GM19468 (cell line): ENCODE results near the gene AKR1B1.

Experiments
- ATAC-seq: cut with Tn5 transposase; IDR thresholded peaks from one replicate; pipeline ENCODE4 v1.9.1; 2021; ENCODE audit warnings: mild to moderate bottlenecking, moderate library complexity, moderate number of reproducible peaks; ENCODE audit not compliant: unreplicated experiment; ENCODE audit errors: extremely low read depth

Gene AKR1B1

DNA sequence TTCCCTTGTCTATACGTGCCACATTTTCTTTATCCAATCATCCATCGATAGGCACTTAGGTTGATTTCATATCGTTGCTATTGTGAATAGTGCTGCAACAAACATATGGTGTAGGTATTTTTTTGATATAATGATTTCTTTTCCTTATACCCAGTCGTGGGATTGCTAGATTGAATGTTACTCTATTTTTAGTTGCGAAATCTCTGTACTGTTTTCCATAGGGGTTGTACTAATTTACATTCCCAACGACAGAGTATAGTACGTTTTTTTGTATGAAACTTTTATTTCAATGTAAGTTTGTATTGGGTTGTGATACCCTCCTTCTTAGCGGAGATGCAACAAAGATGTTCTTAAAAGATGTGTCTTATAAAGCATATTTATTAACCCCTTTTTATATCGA is 30.0 kb downstream of the AKR1B1 start:
- no peak for ATAC-seq

DNA sequence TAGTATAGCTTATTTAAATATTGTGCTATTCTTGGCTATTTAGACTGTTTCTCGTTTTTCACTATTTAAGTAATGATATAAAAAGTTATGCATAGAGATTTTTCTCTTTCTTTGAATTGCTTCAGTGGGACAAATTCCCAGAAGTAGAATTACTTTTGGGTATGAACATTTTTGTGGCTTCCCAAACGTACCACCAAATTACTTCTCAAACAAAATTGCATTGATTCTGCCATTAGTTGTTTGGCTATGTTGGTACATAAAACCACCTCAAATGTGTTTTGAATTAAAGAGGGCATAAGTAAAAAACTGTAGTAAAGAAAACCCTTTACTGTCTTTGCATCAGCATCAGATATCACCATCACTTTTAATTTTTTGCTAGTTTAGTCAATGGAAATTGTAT is 31.0 kb downstream of the AKR1B1 start:
- ATAC-seq, result no peak

DNA sequence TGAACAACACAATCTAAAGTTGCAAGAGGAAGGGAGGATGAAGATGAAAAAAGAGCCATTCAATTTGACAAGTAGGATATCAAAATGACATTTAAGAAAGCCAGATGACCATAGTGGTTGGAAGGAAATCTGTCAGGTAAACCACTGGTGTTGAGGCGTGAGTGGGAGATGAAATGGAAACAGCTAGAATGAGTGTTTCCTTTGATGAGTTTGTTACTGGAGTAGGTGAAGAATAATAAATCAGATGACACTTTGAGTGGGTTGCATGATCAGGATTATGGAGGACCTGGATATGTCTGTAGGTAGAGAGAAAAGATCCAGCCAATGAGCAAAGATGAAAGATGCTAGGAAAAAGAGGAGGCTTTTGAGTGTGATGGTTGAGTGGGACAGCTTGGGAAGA is 33.1 kb downstream of the AKR1B1 start:
- ATAC-seq, result no peak

DNA sequence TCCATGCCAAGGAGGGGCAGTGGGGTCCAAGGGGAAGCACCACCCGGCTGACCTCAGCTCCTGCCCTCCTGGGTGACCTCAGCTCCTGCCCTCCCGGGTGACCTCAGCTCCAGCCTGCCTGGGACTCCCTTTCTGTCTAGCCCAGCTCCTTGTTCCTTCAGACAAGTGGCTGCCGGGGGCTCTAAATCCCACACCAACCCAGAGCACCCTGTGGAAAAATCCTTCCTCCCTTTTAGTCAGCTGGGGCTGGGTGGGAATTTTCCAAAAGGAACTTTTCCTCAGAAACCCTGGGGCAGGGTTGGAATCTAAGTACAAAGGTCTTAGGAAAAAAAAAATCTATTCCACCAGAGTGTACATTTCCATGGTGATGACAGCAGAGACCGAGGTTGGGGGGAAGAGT is 36.3 kb downstream of the AKR1B1 start:
- no peak for ATAC-seq

DNA sequence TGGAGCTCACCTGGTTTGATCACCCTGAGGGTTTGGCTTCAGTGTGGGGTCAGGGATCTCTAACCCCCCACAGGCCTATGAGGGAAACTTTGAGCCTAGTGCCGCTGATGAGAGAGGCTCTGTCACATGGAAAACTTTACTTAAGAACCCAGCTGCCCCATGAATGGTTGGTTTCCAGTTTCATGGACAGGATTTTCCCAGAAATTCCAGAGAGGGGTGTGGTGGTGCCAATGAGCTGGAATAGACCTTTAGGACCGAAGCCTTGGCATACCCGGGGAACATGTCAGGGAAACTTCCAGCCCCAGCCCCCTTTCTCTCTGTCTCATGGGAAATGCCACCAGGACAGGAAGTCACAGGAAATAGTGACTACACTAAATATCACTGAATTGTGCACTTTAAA is 36.9 kb downstream of the AKR1B1 start:
- ATAC-seq, result no peak

DNA sequence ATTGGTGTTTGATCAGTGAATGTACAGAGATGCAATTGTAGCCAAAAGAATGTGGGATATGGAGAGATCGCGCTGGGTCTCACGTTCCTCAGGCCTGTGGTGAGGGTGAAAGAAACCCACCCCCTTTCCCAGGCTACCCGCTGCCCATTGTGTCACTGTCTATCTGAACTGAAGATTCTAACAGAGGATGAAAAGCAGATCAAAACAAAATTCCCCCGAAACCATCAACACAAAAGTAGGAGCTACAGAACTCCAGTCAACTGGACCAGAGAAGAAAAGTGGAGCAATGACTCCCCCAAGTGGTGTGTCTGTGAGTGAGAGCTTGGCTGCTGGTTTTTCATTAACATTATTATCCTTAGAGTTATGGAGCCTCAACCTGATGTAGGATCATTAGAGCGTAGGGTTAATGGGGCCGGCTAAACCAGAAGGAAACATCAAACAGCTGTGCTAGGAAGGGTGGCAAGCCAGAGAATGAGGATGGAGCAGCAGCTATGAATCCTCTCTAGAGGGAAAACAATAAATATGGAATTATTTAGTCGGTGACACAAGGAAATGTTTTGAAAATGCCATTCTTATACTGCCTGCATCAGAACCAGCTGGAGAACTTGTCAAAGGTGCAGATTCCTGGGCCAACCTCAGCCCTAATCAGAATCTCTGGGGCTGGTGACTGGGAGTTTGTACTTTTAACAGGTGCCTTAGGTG is 38.3 kb downstream of the AKR1B1 start:
- no peak for ATAC-seq

DNA sequence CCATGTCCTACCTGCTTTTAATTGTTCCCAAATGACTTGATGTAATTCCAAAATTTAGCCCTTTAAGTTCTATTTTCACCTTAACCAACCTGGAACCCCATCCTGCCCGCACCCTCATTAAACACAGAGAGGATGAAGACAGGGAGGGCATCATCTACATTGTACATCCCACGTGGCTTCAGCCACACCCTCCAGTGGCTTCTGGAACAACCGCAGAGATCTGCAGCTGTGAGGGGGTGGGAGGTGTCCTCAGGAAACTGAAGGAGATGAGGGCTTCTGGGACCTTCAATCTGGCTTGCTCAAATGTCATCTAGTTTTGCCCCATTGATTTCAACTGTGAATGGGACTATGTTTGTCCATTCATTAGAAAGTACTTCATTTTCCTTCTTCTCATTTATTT is 39.0 kb downstream of the AKR1B1 start:
- ATAC-seq, result no peak

DNA sequence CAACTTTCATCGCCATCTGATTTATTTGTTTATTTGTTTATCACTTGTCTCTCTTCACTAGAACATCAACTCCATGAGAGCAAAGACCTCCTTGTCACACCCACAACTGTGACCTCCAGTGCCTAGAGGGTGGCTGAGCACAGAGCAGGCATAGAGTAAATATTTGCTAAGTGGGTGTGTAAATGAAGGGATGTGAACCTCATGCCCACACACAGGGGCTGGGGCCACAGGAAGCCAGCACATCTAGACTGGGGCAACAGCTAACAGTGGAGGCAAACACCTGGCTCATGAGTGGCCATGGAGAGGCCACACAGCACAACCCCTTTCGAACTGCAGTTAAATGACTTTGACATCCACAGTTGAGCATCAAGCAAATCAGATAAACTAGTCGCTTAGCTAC is 39.8 kb downstream of the AKR1B1 start:
- no peak for ATAC-seq

DNA sequence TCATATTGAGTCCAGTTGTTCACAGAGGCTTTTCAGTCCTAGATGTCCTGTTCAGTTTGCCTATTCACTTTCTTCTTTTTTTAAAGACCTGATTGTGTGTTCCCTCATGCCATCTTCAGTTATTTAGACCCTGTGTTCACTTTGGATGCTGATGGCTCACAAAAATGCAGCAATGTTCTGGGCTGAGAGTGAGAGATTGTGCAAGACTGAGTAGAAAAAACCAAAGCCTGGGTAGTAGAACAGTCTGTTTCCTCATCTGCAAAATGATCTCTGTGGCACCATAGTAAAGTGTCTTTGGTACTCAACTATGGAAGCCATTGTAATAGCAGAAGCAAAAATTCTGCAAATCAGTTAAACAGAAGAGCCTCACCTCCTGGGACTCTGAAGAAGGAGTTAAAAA is 43.2 kb downstream of the AKR1B1 start:
- ATAC-seq, result no peak

DNA sequence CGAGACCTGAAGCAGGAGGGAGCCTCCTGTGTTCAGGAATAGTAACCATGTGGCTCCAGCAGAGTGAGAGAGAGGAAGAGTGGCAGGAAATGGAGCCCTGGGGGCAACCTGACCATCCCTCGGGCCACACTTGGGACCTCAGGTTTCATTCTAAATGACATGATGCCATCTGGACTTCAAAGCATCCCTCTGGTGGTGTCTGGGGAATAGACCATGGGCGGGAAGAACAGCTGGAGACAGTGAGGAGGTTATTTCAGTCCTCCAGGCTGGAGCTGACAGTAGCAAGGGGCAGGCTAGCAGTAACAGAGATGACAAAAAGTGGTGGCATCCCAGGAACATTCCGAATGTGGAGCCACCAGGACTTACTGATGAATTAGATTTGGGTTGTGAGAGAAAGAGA is 44.8 kb downstream of the AKR1B1 start:
- no peak for ATAC-seq

DNA sequence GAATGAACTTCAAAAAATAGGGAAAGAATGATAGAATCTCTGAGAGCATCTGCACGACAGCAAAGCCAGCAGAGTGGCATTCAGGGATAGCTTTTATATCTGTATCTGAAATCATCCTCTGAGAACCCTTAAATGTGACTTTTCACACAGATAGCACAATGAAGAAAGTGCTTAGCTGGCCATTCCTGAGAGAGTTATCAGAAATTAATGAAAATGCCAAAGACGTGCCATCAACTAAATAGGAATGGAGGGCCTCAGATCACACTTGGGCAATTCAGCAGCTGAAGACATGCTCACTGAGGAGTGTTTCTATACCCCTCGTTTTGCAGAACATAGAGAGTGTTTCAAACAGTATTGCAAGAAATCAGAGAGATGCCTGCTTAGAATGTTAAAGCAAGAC is 51.6 kb downstream of the AKR1B1 start:
- no peak for ATAC-seq

DNA sequence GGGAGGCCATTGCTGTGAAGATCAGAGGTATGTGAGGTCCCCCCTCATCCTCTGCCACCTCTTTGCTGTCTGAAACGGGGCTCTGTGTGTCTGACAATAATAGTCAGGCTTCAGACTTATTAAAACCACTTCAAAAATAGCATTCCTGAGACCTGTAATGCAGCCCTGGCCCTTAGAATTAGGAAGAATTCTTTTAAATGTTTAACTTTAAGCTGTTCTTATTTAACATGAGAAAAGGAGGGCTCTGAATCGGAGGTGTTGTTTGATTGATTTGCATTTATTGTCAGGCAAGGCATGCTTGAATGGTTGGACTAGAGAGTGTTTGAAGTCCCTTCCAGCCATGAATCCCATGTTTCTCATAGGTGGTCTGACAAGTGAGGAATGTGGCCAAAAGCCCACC is 52.5 kb downstream of the AKR1B1 start:
- ATAC-seq, result no peak

DNA sequence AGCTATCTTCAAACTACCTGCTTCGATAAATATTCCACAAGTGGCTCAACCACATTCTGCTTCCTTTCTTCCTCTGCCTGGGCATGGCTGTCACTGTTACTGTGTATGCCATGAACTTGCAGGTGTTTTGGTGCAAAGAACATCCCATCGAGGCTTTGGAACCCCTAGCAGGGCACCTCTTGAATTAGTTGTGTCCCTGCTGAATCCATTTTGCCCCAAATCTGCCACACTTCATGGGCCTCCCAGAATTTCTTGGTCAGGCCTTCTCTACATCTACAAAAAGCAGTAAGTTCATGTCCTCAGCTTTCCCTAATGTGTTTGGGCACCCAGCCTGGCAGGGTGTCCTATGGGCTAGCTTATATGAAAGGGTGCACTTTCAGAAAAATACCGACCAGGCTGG is 53.6 kb downstream of the AKR1B1 start:
- no peak for ATAC-seq

DNA sequence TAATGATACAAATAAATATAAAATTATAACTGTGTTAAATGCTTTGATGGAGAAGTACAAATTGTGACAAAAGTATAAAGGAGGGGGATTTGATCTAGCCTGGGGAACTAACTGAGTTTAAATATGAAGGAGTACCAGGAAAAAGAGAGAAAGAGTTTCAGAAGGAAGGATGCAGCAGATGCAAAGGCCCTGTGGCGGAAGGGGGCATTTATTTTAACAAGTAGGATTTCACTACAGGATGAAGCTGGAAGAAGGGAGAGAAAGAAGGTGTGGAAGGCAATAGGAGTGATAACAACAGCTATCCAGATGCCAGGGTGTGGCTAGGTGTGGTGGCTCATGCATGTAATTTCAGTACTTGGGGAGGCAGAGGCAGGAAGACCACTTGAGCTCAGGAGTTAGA is 55.8 kb downstream of the AKR1B1 start:
- no peak for ATAC-seq

DNA sequence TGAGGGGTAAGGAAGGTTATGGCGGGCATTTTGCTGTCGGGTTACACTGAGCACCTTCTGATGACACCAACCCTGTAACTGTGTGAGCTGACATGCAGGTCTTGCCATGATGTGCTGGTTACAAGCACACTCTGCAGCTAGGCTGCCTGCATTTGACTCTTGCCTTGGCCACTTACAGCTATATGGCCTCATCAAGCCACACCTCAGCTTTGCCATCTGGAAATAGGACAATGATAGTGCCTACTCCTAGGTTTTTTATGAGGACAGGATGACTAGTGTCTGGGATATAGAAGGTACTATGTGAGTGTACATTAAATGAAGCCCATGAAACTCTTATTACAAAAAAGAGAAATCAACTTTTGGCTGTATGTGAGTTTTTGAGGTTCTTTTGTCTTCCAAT is 58.0 kb downstream of the AKR1B1 start:
- no peak for ATAC-seq

DNA sequence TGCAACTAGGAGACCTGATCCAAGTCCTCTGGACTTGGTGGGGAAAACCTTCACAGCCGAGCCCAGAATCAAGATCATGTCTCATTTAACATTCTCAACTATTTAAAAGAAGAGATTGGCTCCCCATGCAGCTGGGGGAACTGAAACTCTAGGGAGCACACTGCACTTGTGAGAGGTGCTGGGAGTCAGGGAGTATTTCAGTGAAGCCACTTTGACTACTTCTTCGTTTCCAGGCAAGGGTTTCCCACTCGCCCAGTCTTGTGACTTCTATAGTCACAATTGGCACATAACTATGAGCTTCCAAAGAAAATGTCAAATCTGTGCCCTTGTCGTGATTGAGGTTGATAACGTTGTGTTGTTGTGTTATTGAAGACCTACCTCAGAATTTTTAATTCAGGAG is 62.9 kb downstream of the AKR1B1 start:
- no peak for ATAC-seq

DNA sequence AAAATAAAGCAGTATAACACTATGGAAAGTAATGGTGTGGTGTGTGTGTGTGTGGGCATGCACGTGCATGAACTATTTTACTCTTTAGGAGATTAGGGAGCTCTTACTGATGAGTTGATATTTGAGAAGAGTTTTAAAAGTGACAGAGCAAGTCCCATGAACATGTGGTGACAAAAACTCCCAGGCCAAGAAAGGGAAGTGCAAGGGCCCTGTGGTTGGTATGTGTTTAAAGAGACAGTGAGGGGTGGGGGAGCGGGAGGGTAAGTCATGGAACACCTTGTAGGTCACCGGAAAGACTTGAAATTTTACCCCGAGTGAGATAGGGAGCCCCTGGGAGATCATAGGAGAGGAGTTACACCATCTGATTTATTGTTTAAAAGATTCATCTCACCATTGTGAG is 63.3 kb downstream of the AKR1B1 start:
- no peak for ATAC-seq

DNA sequence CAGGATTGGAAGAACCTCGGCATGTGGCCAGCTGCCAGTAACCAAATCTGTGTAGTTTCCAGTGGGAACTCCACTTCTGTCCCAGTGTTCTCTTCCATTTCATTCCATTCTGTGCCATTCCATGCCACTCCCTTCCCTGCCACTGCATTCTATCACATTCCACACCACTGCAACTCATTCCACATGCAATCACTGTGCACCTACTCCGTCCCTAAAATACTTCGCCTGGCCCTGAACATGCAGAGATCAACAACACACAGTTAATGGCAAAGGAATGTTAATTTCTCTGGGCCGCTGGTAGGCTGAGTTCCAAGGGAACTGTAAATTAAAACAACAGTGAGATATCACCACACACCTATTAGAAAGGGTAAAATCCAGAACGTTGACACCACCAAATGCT is 64.8 kb downstream of the AKR1B1 start:
- ATAC-seq, result no peak
